Effector memory CD8-positive, alpha-beta T cell (primary cell): Measurements from ENCODE around the gene ZNF263.

Experiments used
- ATAC-seq: fragments of 150-1000 bp; cut with Tn5 transposase; replicated peaks from 2 replicates; pipeline ENCODE4 v1.10.0; 2021; ENCODE audit warnings: mild to moderate bottlenecking, moderate library complexity
- DNase-seq, 3 experiments: peaks; one replicate each; pipeline ENCODE4 v3.0.0; 2021
- H3K27ac Mint-ChIP-seq, 2 donors: one replicate each; pipeline ENCODE4 v1.8.0; 2022; ENCODE audit warnings: mild to moderate bottlenecking in 2 of 2, mixed read lengths in 2 of 2, moderate library complexity in 2 of 2
- H3K27me3 Mint-ChIP-seq, 2 donors: one replicate each; pipeline ENCODE4 v1.8.0; 2022; ENCODE audit warnings: mixed read lengths in 2 of 2
- H3K36me3 Mint-ChIP-seq: one replicate; pipeline ENCODE4 v1.8.0; 2022; ENCODE audit warnings: mild to moderate bottlenecking, moderate library complexity, mixed read lengths; ENCODE audit not compliant: insufficient read depth
- H3K4me1 Mint-ChIP-seq, 2 donors: one replicate each; pipeline ENCODE4 v1.8.0; 2022; ENCODE audit warnings: low read depth in 2 of 2, mixed read lengths in 2 of 2
- H3K4me3 Mint-ChIP-seq, 2 donors: one replicate each; pipeline ENCODE4 v1.8.0; 2022; ENCODE audit warnings: mild to moderate bottlenecking in 2 of 2, mixed read lengths in 2 of 2, moderate library complexity in 2 of 2
- H3K9me3 Mint-ChIP-seq, 2 donors: one replicate each; pipeline ENCODE4 v1.8.0; 2022; ENCODE audit warnings: mixed read lengths in 2 of 2

The ZNF263 gene

GRCh38 chr16:3317315-3317999, 34.2 kb downstream of the ZNF263 start:
- Mint-ChIP-seq H3K27me3 (no peaks in the 10 kb centered on the region), H3K36me3 (peaks cover 24% of the 10 kb centered on the region), H3K9me3 (peaks cover 19 to 33% of the 10 kb centered on the region in 2 donors), H3K4me1 (peaks cover 0 to 2% of the 10 kb centered on the region in 2 donors), H3K27ac (no peak overlapping the region), H3K4me3 (no peak overlapping the region)
- no peak for DNase-seq
- ATAC-seq = no peak

GRCh38 chr16:3321816-3322215, 38.5 kb downstream of the ZNF263 start:
- H3K36me3 Mint-ChIP-seq = peaks cover 4% of the 10 kb centered on the region
- DNase-seq = no peak
- H3K4me1 Mint-ChIP-seq = no peaks in the 10 kb centered on the region
- no peak overlapping the region for H3K4me3 Mint-ChIP-seq
- no peak overlapping the region for H3K27ac Mint-ChIP-seq
- peaks cover 5 to 13% of the 10 kb centered on the region in 2 donors for H3K9me3 Mint-ChIP-seq
- no peak for ATAC-seq
- no peaks in the 10 kb centered on the region for H3K27me3 Mint-ChIP-seq

DNA sequence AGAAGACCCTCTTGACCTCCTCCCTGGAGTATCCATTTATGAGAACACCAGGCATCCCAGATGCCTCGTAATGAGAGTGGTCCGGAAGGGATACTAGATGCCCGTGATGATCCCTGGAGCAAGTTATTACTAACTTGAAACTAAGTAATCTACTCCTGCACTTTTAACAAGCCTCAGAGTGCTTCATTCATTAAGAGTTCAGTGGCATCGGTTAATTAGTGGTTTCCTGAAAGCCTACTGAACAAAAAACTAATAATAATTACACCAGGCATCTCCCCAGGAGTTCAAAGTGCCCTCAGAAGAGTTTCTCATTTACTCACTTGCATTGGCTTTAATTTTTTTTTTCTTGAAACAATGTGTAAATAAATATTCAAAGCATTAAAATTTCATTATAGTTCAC, 44.2 kb downstream of the ZNF263 start:
- Mint-ChIP-seq H3K27ac (no peak overlapping the region), H3K9me3 (peaks cover 3 to 10% of the 10 kb centered on the region in 2 donors)
- no peak for ATAC-seq

GRCh38 chr16:3328104-3328503, 44.8 kb downstream of the ZNF263 start:
- ATAC-seq (no peak), DNase-seq (no peak)
- no peaks in the 10 kb centered on the region for H3K36me3 Mint-ChIP-seq
- H3K27ac Mint-ChIP-seq = no peak overlapping the region
- H3K4me3 Mint-ChIP-seq = no peak overlapping the region
- H3K4me1 Mint-ChIP-seq = no peaks in the 10 kb centered on the region
- no peaks in the 10 kb centered on the region for H3K27me3 Mint-ChIP-seq
- H3K9me3 Mint-ChIP-seq = peaks cover 3 to 10% of the 10 kb centered on the region in 2 donors

More for the DNA sequence above, 44.2 kb downstream of the ZNF263 start:
- no peaks in the 10 kb centered on the region for H3K36me3 Mint-ChIP-seq
- DNase-seq = no peak
- no peak overlapping the region for H3K4me3 Mint-ChIP-seq
- H3K4me1 Mint-ChIP-seq = no peaks in the 10 kb centered on the region
- no peaks in the 10 kb centered on the region for H3K27me3 Mint-ChIP-seq

GRCh38 chr16:3328643-3329042, 45.4 kb downstream of the ZNF263 start:
- DNase-seq (no peak), ATAC-seq (no peak)
- Mint-ChIP-seq H3K36me3 (no peaks in the 10 kb centered on the region), H3K4me3 (no peak overlapping the region), H3K27ac (no peak overlapping the region), H3K4me1 (no peaks in the 10 kb centered on the region), H3K9me3 (peaks cover 3 to 10% of the 10 kb centered on the region in 2 donors), H3K27me3 (no peaks in the 10 kb centered on the region)
